ENCODE results near the gene TIPIN.
"Not testable (repeated sequence)": the region's sequence is repeated elsewhere in the genome, so short reads cannot be mapped to it uniquely, and the experiment has no call there.

TIPIN gene

GRCh38 chr15:66387163-66388042, 30.9 kb upstream of the TIPIN start:
- in situ Hi-C loops (cut with MboI; ENCODE audit: low sequenced_read_pairs), result loop anchor here (25.0 kb wide), 1 partner anchor 100 kb away; the partner anchor contains the start of gene SNAPC5

GRCh38 chr15:66386204-66387123, 30.0 kb upstream of the TIPIN start, which contains the start of gene MAP2K1:
Gene MAP2K1 (plus strand): TSS chr15:66386912. CDS start chr15:66387348, 436 bp downstream.
- in situ Hi-C loops (cut with MboI; ENCODE audit: low sequenced_read_pairs), result loop anchor here (25.0 kb wide), 1 partner anchor 101 kb away; the partner anchor contains the start of gene SNAPC5

GRCh38 chr15:66381376-66381775, 24.9 kb upstream of the TIPIN start:
- in situ Hi-C loops (cut with MboI; ENCODE audit: low sequenced_read_pairs), result loop anchor here (25.0 kb wide), 1 partner anchor 106 kb away; the partner anchor contains the start of gene SNAPC5

GRCh38 chr15:66378814-66379430, 22.4 kb upstream of the TIPIN start:
- in situ Hi-C loops (cut with MboI; ENCODE audit: low sequenced_read_pairs), result loop anchor here (25.0 kb wide), 1 partner anchor 108 kb away; the partner anchor contains the start of gene SNAPC5

GRCh38 chr15:66374179-66374578, 17.7 kb upstream of the TIPIN start:
- in situ Hi-C loops (cut with MboI; ENCODE audit: low sequenced_read_pairs), result no loop called here

- in situ Hi-C loops (cut with MboI; ENCODE audit: low sequenced_read_pairs), result no loop called here
Observed at GRCh38 chr15:66369773-66370651, 13.5 kb upstream of the TIPIN start.

GRCh38 chr15:66364944-66365528, 8.6 kb upstream of the TIPIN start:
- in situ Hi-C loops (cut with MboI; ENCODE audit: low sequenced_read_pairs), result no loop called here

GRCh38 chr15:66362776-66363175, 6.3 kb upstream of the TIPIN start:
- in situ Hi-C loops (cut with MboI; ENCODE audit: low sequenced_read_pairs), result no loop called here

- in situ Hi-C loops (cut with MboI; ENCODE audit: low sequenced_read_pairs), result not testable (repeated sequence)
Observed at GRCh38 chr15:66361745-66362460, 5.4 kb upstream of the TIPIN start.

GRCh38 chr15:66359740-66360139, 3.3 kb upstream of the TIPIN start:
- in situ Hi-C loops (cut with MboI; ENCODE audit: low sequenced_read_pairs), result no loop called here

- in situ Hi-C loops (cut with MboI; ENCODE audit: low sequenced_read_pairs), result no loop called here
Observed at GRCh38 chr15:66356077-66356358, 467 bp downstream of the TIPIN start.

- in situ Hi-C loops (cut with MboI; ENCODE audit: low sequenced_read_pairs), result not testable (repeated sequence)
Observed at GRCh38 chr15:66348530-66348929, 8.0 kb downstream of the TIPIN start.

GRCh38 chr15:66328771-66329170, 27.7 kb downstream of the TIPIN start:
- in situ Hi-C loops (cut with MboI; ENCODE audit: low sequenced_read_pairs), result no loop called here

GRCh38 chr15:66327736-66328135, 28.7 kb downstream of the TIPIN start:
- in situ Hi-C loops (cut with MboI; ENCODE audit: low sequenced_read_pairs), result no loop called here

- in situ Hi-C loops (cut with MboI; ENCODE audit: low sequenced_read_pairs), result no loop called here
Observed at GRCh38 chr15:66326051-66326450, 30.4 kb downstream of the TIPIN start.

GRCh38 chr15:66323312-66323928, 33.1 kb downstream of the TIPIN start:
- in situ Hi-C loops (cut with MboI; ENCODE audit: low sequenced_read_pairs), result no loop called here

GRCh38 chr15:66312144-66312543, 44.3 kb downstream of the TIPIN start:
- in situ Hi-C loops (cut with MboI; ENCODE audit: low sequenced_read_pairs), result no loop called here

- in situ Hi-C loops (cut with MboI; ENCODE audit: low sequenced_read_pairs), result no loop called here
Observed at GRCh38 chr15:66310786-66311185, 45.7 kb downstream of the TIPIN start.

GRCh38 chr15:66309828-66310227, 46.7 kb downstream of the TIPIN start:
- in situ Hi-C loops (cut with MboI; ENCODE audit: low sequenced_read_pairs), result no loop called here

All from HL-60/S4 treated with phorbol 12-myristate 13-acetate at 8.2 ng/mL for 4 days and 3 days (cell line).